HepG2 (cell line): ENCODE measurements around the gene LIMS2. TPM values are rescaled to one million over a fixed set of nuclear protein-coding genes. Genes with fewer than 3 reads are reported as not detected.

Source experiments
- AHR ChIP-seq: IDR thresholded peaks from 2 replicates; pipeline ENCODE4 v1.6.1; 2018; ENCODE audit warnings: missing genetic modification reagents, missing compliant biosample characterization
- ARID5B ChIP-seq: IDR thresholded peaks from 2 replicates; pipeline ENCODE4 v1.4.0; 2020; ENCODE audit warnings: mild to moderate bottlenecking, missing genetic modification reagents
- BHLHE40 ChIP-seq: IDR thresholded peaks from 2 replicates; pipeline ENCODE4 v1.6.1; 2011; ENCODE audit warnings: low read length, improper control_type of control experiment
- CCAR2 ChIP-seq: fragments of 200-400 bp; formaldehyde crosslinking; optimal IDR thresholded peaks from 2 replicates; pipeline ENCODE3; 2018; ENCODE audit warnings: low read depth, mild to moderate bottlenecking, low read length, moderate library complexity
- CREB1 ChIP-seq, 2 experiments: fragments of 450-650 bp in 1 of 2; IDR thresholded peaks; 2 replicates each; pipeline ENCODE4 v1.6.1; 2016 to 2017; ENCODE audit warnings: control low read depth in 1 of 2, mild to moderate bottlenecking in 1 of 2, missing compliant biosample characterization in 1 of 2, missing genetic modification characterization in 1 of 2
- CREM ChIP-seq, 2 experiments: sonication (generic) in 1 of 2; formaldehyde crosslinking in 1 of 2; IDR thresholded peaks; 2 replicates each; pipeline versions ENCODE4 v1.4.0 to v1.6.1; 2016 to 2020; ENCODE audit warnings: antibody characterized with exemption in 1 of 2, mild to moderate bottlenecking in 1 of 2, missing genetic modification reagents in 1 of 2
- DMAP1 ChIP-seq: IDR thresholded peaks from 2 replicates; pipeline ENCODE4 v1.6.1; 2016
- FOSL2 ChIP-seq: sonication (generic); formaldehyde crosslinking; IDR thresholded peaks from 2 replicates; pipeline ENCODE4 v1.4.0; 2020; ENCODE audit warnings: missing genetic modification reagents
- FOXM1 ChIP-seq: sonication (generic); formaldehyde crosslinking; IDR thresholded peaks from 2 replicates; pipeline ENCODE4 v1.5.0; 2020; ENCODE audit warnings: missing genetic modification reagents
- HDAC2 ChIP-seq: sonication (generic); formaldehyde crosslinking; IDR thresholded peaks from 2 replicates; pipeline ENCODE4 v1.4.0; 2020; ENCODE audit warnings: missing genetic modification reagents
- IKZF1 ChIP-seq: fragments of 450-650 bp; IDR thresholded peaks from 2 replicates; pipeline ENCODE4 v1.7.1; 2016
- KLF13 ChIP-seq: sonication (generic); formaldehyde crosslinking; IDR thresholded peaks from 2 replicates; pipeline ENCODE4 v1.4.0; 2020; ENCODE audit warnings: mild to moderate bottlenecking, missing genetic modification reagents
- NCOR1 ChIP-seq: fragments of 200-600 bp; sonication (generic); IDR thresholded peaks from 2 replicates; pipeline ENCODE4 v1.7.0; 2017; ENCODE audit warnings: antibody characterized with exemption, low read length, borderline replicate concordance
- NR2F2 ChIP-seq: IDR thresholded peaks from 2 replicates; pipeline ENCODE4 v1.6.1; 2012; ENCODE audit warnings: low read depth, inconsistent platforms, borderline replicate concordance
- POGZ ChIP-seq: sonication (generic); formaldehyde crosslinking; IDR thresholded peaks from 2 replicates; pipeline ENCODE4 v1.4.0; 2020; ENCODE audit warnings: mild to moderate bottlenecking, missing genetic modification reagents
- POLR2AphosphoS2 ChIP-seq: IDR thresholded peaks from 2 replicates; pipeline ENCODE4 v1.6.1; 2011; ENCODE audit warnings: low read depth, low read length, improper control_type of control experiment
- RARA ChIP-seq: IDR thresholded peaks from 2 replicates; pipeline ENCODE4 v1.6.1; 2016; ENCODE audit warnings: missing genetic modification reagents, missing compliant biosample characterization
- RXRA ChIP-seq: sonication (generic); formaldehyde crosslinking; IDR thresholded peaks from 2 replicates; pipeline ENCODE4 v1.5.1; 2020; ENCODE audit warnings: missing genetic modification reagents
- SATB2 ChIP-seq: sonication (generic); formaldehyde crosslinking; IDR thresholded peaks from 2 replicates; pipeline ENCODE4 v1.5.0; 2020; ENCODE audit warnings: missing genetic modification reagents
- ZBTB1 ChIP-seq: sonication (generic); formaldehyde crosslinking; IDR thresholded peaks from 2 replicates; pipeline ENCODE4 v1.4.0; 2020; ENCODE audit warnings: missing genetic modification reagents, borderline replicate concordance
- ZBTB3 ChIP-seq: sonication (generic); formaldehyde crosslinking; IDR thresholded peaks from 2 replicates; pipeline ENCODE4 v1.4.0; 2020; ENCODE audit warnings: low read depth, mild to moderate bottlenecking, moderate library complexity, missing genetic modification reagents, borderline replicate concordance
- ZFP91 ChIP-seq: sonication (generic); formaldehyde crosslinking; IDR thresholded peaks from 2 replicates; pipeline ENCODE4 v1.9.0; 2022; ENCODE audit warnings: missing genetic modification reagents, mild to moderate bottlenecking, borderline replicate concordance
- ZNF224 ChIP-seq: sonication (generic); formaldehyde crosslinking; IDR thresholded peaks from 2 replicates; pipeline ENCODE4 v1.5.0; 2020; ENCODE audit warnings: mild to moderate bottlenecking, missing genetic modification reagents
- ZNF337 ChIP-seq: sonication (generic); formaldehyde crosslinking; IDR thresholded peaks from 2 replicates; pipeline ENCODE4 v1.5.1; 2020; ENCODE audit warnings: missing genetic modification reagents, low read depth, mild to moderate bottlenecking, borderline replicate concordance
- ZNF510 ChIP-seq: sonication (generic); formaldehyde crosslinking; IDR thresholded peaks from 2 replicates; pipeline ENCODE4 v1.4.0; 2020; ENCODE audit warnings: low read depth, mild to moderate bottlenecking, missing genetic modification reagents
- ZNF577 ChIP-seq: sonication (generic); formaldehyde crosslinking; IDR thresholded peaks from 2 replicates; pipeline ENCODE4 v1.4.0; 2020; ENCODE audit warnings: mild to moderate bottlenecking, low read depth, missing genetic modification reagents, borderline replicate concordance
- ZZZ3 ChIP-seq: sonication (generic); formaldehyde crosslinking; IDR thresholded peaks from 2 replicates; pipeline ENCODE4 v1.4.0; 2020; ENCODE audit warnings: missing genetic modification reagents, mild to moderate bottlenecking, borderline replicate concordance
- polyA plus RNA-seq, 8 experiments: library from polyadenylated mRNA; depleted of rRNA in 3 of 8; stranded (reverse) in 7 of 8; unstranded in 1 of 8; fragments of >200 nt; fragmentation: Illumina TruSeq in 4 of 8; extraction: Trizol in 4 of 8; gene quantifications; 2 replicates each; pipeline versions ENCODE4 v1.2.1 to v1.2.3, GENCODE V29; 2011 to 2016; ENCODE audit warnings: low read depth in 4 of 8, missing spikeins in 1 of 8, mixed read lengths in 1 of 8; ENCODE audit not compliant: insufficient read depth in 1 of 8
- total RNA-seq, 5 experiments: library from RNA; depleted of rRNA; stranded (reverse); fragments of >200 nt; fragmentation: Illumina TruSeq; extraction: Trizol; gene quantifications; 2 replicates each; pipeline ENCODE4 v1.2.3, GENCODE V29; 2016; ENCODE audit warnings: low read depth in 1 of 5

Gene LIMS2
- total and polyA plus RNA-seq, 2 of the 13 experiments (the other 11 are each of a cell fraction or from before 2014, with no cell fraction given): 1.0 to 1.9 TPM

GRCh38 chr2:127700527-127701192 is 25.3 kb upstream of the LIMS2 start (continued):
- TF ChIP-seq CREB1 (IDR thresholded peaks at IDR 0.05) (peak; percentile 76), CREB1 (CRISPR knock-in tag; IDR thresholded peaks at IDR 0.05) (peak; percentile 64), POGZ (CRISPR knock-in tag) (no peak), NR2F2 (no peak), ZNF337 (CRISPR knock-in tag) (no peak), CREM (IDR thresholded peaks at IDR 0.05) (peak; percentile 56; the same call in 1 of the 2 replicates), CREM (CRISPR knock-in tag; IDR thresholded peaks at IDR 0.05) (no peak), FOSL2 (CRISPR knock-in tag) (peak; percentile 96), ZBTB3 (CRISPR knock-in tag) (0 out of 2 replicates have a peak, but pooled peaks have one; percentile 34), ZBTB1 (no peak), NCOR1 (no peak), IKZF1 (no peak), ZZZ3 (CRISPR knock-in tag) (no peak), AHR (CRISPR knock-in tag) (peak; percentile 80; the same call in 1 of the 2 replicates), POLR2AphosphoS2 (no peak), SATB2 (no peak), KLF13 (CRISPR knock-in tag) (0 out of 2 replicates have a peak, but pooled peaks have one; percentile 33), ARID5B (CRISPR knock-in tag) (peak; percentile 43; the same call in 1 of the 2 replicates), ZNF577 (CRISPR knock-in tag) (no peak), HDAC2 (CRISPR knock-in tag) (peak; percentile 61; the same call in 1 of the 2 replicates), FOXM1 (no peak), RXRA (CRISPR knock-in tag) (peak; percentile 59; the same call in 1 of the 2 replicates), ZNF224 (no peak; the same call in 1 of the 2 replicates), RARA (peak; percentile 67), ZFP91 (CRISPR knock-in tag) (no peak), ZNF510 (CRISPR knock-in tag) (no peak), CCAR2 (no peak), BHLHE40 (peak; percentile 79), DMAP1 (CRISPR knock-in tag) (peak; percentile 59)
